HFF-Myc (cell line): ENCODE measurements around the gene LY86.
A peak's percentile ranks its signal among the peaks of the same experiment; 100 is the strongest.

Experiments used
- DNase-seq: peaks from one replicate; pipeline ENCODE4 v3.0.0-alpha.2; 2011; ENCODE audit warnings: low read depth; ENCODE audit errors: extremely low read depth
- H3K4me3 ChIP-seq: replicated peaks from 2 replicates; pipeline ENCODE4 v1.5.1; 2011; ENCODE audit warnings: low read depth, mild to moderate bottlenecking, control low read depth, low read length
- TF ChIP-seq, protein P1 (sequence below): IDR thresholded peaks from 2 replicates; pipeline ENCODE4 v1.5.1; 2012; ENCODE audit warnings: mild to moderate bottlenecking, low read depth, low read length, control low read depth; ENCODE audit errors: missing control alignments

LY86 gene

DNA sequence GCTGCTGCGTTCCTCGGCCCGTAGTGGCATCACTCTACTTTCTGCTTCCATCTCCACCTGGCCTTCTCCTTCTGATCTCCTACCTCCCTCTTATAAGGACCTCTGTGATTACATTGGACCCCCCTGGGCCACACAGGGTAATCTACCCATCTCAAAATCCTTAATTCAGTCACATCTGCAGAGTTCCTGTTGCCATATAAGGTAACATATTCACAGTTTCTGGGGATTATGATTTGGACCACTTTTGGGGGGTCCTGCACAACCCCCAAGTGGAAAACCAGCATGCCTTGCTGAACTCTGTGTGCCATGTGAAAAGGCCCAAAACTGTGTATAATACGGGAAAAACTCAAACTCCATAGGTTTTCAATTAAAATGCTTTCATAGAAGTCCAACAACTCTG is 51.1 kb downstream of the LY86 start:
- TF ChIP-seq, protein P1, sequence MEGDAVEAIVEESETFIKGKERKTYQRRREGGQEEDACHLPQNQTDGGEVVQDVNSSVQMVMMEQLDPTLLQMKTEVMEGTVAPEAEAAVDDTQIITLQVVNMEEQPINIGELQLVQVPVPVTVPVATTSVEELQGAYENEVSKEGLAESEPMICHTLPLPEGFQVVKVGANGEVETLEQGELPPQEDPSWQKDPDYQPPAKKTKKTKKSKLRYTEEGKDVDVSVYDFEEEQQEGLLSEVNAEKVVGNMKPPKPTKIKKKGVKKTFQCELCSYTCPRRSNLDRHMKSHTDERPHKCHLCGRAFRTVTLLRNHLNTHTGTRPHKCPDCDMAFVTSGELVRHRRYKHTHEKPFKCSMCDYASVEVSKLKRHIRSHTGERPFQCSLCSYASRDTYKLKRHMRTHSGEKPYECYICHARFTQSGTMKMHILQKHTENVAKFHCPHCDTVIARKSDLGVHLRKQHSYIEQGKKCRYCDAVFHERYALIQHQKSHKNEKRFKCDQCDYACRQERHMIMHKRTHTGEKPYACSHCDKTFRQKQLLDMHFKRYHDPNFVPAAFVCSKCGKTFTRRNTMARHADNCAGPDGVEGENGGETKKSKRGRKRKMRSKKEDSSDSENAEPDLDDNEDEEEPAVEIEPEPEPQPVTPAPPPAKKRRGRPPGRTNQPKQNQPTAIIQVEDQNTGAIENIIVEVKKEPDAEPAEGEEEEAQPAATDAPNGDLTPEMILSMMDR: no peak
- H3K4me3 ChIP-seq: no peak overlapping the region
- no peak for DNase-seq

DNA sequence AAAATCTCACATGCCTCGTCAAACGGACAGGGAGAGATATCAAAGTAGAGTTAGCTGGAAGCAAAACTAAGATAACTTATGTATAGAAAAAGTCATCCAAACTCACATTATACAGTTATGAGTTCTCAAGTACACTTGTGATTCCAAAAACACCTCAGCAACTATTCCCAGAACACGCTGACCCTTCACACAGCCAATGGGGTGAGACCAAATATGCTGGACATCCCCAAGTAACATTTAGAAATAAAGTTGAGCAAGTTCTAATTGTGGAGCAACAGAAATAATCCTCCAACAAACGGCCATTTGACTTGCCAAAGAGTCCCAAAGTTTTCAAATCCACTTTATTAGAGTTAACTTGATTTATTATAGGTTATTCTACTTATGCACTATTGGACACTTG is 52.4 kb downstream of the LY86 start:
- DNase-seq: no peak
- TF ChIP-seq, protein P1: no peak
- no peak overlapping the region for H3K4me3 ChIP-seq

DNA sequence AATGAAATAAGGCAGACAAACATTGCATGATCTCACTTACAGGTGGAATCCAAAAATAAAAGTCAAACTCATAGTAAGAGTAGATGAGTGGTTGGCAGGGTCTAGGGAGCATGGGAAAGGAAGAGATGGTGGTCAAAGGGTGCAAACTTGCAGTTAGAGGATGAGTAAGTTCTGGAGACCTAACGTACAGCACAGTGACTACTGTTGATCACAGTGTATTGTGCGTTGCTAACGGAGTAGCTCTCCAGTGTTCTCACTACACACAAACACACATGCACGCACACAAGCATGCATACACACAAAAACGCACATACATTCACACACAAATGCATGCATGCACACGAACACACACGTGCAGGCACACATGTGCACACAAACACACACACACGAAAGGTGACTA is 54.9 kb downstream of the LY86 start:
- no peak overlapping the region for H3K4me3 ChIP-seq
- TF ChIP-seq, protein P1: no peak
- DNase-seq: no peak

DNA sequence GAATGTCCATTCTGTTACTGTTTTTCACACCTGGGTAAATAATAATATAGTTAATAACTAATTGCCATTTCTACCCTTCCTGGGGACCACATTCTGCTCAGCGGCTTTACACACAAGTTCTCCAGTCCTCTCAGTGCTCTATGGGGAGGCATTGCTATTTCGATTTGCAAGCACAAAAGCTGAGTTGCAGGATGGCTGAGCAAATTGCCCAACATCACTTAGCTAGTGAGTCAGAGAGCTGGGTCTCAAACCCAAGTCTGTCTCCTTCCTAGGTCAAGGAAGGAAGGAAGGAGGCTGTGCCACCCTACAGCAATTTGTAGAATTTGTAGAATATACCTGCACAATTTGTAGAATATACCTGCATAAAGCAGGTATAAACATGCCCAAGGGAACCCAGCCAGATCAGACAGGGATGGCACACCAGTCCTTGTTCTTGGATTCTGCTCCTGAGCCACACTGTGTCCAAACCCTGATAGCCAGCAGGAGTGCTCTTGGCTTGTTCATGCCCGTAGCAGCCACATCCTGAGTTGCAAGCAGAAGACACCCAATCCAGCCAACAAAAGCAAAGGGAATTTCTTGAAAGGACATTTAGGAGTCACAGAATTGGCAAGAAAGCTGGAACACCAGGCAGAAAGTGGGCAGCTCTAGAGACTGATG is 56.9 kb downstream of the LY86 start:
- no peak for DNase-seq
- TF ChIP-seq, protein P1: no peak
- H3K4me3 ChIP-seq: no peak overlapping the region

DNA sequence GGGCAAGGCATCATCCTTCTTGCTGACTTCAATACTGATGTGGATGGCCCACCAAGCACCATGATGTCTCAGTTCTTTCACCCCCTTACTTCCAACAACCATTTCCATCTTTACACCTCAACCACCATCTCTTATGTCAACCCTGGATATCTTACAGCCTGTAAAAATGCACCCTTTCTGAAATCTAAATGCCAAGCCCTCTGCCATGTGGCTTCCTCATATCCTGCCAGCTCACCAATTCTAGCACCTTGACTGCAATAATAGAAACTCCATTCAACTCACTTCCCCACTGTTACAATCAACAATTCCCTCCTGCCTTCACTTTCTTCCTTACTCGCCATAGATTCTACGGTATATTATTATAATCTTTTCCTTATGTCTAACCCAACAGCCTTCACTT is 57.9 kb downstream of the LY86 start:
- DNase-seq: no peak
- H3K4me3 ChIP-seq: no peak overlapping the region
- TF ChIP-seq, protein P1: no peak

DNA sequence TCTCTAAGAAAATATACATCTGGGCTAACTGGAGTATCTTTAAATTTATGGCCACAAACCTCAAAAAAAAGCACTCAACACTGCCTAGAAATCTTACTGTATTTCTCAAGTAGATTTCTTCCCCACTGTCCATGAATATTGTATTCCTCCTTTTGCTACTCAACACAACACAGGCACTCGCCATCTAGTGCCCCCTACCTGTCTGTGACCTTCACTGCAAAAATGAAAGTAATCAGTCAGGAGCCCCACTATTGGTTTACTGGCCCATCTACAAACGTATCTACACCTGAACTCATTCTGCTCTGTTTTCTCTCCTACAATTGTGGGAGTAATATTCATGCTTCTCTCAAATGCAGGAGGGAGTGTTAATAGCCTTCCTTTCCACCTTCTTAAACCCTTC is 58.3 kb downstream of the LY86 start:
- TF ChIP-seq, protein P1: peak; percentile 11
- no peak for DNase-seq
- no peak overlapping the region for H3K4me3 ChIP-seq

DNA sequence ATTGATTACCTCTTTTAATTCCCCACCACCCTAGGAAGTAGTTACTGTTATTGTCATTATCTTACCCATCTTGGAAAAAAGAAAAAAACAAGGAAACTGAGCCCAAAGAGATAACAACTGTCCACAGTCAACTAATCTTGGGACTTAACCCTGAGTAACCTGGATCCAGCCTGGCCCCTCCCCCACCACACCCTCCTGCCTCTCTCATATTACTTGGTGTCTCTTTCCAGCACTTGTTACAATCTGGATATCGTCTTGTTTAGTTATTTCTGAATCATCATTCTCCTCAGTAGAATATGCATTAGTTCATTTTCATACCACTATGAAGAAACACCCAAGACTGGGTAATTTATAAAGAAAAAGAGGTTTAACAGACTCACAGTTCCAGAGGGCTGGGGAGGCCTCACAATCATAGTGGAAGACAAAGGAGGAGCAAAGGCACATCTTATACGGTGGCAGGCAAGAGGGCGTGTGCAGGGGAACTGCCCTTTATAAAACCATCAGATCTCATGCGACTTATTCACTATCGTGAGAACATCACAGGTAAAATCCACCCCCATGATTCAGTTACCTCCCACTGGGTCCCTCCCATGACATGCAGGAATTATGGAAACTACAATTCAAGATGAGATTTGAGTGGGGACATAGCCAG is 60.3 kb downstream of the LY86 start:
- no peak for DNase-seq
- TF ChIP-seq, protein P1: no peak
- no peak overlapping the region for H3K4me3 ChIP-seq
